ENCODE data around the gene ITPRIPL2.

The ITPRIPL2 gene

DNA sequence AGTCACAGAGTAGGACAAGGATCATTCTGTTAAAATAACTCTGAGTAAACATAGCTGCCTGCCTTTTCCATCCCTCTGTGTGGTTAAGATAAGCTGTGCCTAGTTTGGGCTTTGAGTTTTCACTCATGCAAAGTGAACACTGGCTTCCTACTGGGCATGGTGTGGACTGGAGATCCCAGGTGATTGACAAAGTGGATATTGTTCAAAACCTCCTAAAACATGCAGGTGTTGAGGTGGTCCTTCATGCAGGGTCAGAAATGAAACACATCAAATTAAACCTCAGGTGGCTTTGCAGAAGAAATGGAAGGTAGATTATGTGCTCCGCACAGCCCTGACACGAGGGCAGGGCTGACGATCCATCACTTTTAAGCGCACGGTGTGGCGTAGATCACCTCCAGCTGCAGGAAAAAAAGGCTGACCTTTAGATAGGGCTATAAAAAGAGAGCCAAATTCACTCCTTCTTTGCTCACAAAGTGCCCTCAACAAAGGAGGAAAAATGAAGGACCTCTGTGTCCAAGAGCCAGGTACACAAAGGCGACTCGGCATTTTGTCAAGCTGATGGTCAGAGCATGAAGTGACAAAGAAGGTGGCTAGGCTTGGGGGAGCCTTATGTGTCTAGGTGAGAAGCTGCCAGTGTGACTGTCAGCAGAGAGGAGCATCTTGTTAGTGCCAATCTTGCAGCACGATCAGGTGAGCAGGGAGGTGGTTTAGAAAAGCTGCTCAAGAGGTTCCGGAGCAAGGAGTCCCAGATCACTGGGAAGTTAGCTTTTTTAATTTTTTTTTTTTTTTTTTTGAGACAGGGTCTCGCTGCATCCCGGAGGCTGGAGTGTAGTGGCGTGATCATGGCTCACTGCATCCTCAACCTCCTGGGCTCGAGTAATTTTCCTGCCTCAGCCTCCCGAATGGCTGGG lies 19.9 kb upstream of the ITPRIPL2 start:
- no peaks in the 10 kb centered on the region for H3K36me3 ChIP-seq (ENCODE audit: control insufficient read depth, insufficient read depth, low read length)
- no peaks in the 10 kb centered on the region for H3K4me1 ChIP-seq (ENCODE audit: control insufficient read depth, insufficient read depth, low read length, poor library complexity, severe bottlenecking)
- no peaks in the 10 kb centered on the region for H3K27me3 ChIP-seq (replicated peaks; ENCODE audit: control insufficient read depth, insufficient read depth, low read length, poor library complexity, severe bottlenecking)
- H3K9me3 ChIP-seq (ENCODE audit: control insufficient read depth, low read length), result no peaks in the 10 kb centered on the region
- no peak overlapping the region for H3K4me3 ChIP-seq (ENCODE audit: insufficient read depth, low read depth, low read length, poor library complexity, severe bottlenecking)
- no peak for DNase-seq
- no peak overlapping the region for H3K27ac ChIP-seq (ENCODE audit: insufficient read depth, low read length, poor library complexity, severe bottlenecking)

DNA sequence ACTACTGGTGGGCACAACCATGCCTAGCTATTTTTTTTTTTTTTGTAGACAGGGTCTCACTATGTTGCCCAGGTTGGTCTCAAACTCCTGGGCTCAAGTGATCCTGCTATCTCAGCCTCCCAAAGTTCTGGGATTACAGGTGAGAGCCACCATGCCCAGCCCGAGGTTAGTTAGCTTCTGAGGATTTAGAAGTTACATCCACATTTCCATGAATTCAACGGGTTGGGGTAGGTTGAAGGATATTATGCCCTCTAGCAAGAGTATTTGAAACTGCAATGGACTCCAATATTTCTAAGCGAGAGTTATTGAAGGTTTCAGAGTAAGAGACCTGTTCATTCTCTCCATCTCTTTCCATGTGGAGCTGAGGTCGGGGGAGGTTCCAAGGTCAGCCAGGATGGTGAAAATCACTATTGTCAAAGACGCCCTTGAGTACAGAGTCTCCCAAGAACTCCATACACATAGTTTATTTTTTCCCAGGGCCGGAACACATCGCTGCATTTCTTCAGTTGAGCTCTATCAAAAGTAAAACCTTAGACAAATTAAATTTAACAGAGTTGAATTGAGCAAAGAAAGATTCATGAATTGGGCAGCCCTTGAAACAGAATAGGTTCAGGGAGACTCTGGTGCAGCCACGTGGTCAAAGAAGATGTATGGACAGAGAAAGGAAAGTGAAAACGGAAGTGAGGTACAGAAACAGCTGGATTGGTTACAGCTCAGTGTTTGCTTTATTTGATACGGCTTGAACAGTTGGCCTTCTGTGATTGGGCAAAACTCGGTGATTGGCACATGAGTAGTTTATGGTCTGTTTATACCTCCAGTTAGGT lies 19.0 kb upstream of the ITPRIPL2 start:
- H3K36me3 ChIP-seq (ENCODE audit: control insufficient read depth, insufficient read depth, low read length), result no peaks in the 10 kb centered on the region
- no peak overlapping the region for H3K27ac ChIP-seq (ENCODE audit: insufficient read depth, low read length, poor library complexity, severe bottlenecking)
- H3K9me3 ChIP-seq (ENCODE audit: control insufficient read depth, low read length), result no peaks in the 10 kb centered on the region
- no peak overlapping the region for H3K4me3 ChIP-seq (ENCODE audit: insufficient read depth, low read depth, low read length, poor library complexity, severe bottlenecking)
- no peaks in the 10 kb centered on the region for H3K27me3 ChIP-seq (replicated peaks; ENCODE audit: control insufficient read depth, insufficient read depth, low read length, poor library complexity, severe bottlenecking)
- no peaks in the 10 kb centered on the region for H3K4me1 ChIP-seq (ENCODE audit: control insufficient read depth, insufficient read depth, low read length, poor library complexity, severe bottlenecking)
- DNase-seq, result no peak

DNA sequence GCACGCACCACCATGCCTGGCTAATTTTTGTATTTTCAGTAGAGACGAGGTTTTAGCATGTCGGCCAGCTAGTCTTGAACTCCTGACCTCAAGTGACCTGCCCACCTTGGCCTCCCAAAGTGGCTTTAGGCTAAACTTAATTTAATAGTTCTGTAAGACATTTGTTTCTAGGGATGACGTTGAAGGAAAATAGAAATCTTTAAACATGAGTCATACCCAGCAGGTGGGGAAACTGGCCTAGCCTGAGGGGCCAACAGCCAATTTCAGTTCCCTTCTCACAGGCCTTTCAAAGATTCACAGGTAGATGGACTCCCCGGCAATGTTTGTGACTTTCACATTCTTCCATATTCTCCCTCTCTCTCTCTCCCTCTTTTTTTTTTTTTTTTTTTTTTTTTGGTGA lies 18.1 kb upstream of the ITPRIPL2 start:
- Histone ChIP-seq H3K27ac (ENCODE audit: insufficient read depth, low read length, poor library complexity, severe bottlenecking) (no peak overlapping the region), H3K4me1 (ENCODE audit: control insufficient read depth, insufficient read depth, low read length, poor library complexity, severe bottlenecking) (no peaks in the 10 kb centered on the region), H3K27me3 (replicated peaks; ENCODE audit: control insufficient read depth, insufficient read depth, low read length, poor library complexity, severe bottlenecking) (no peaks in the 10 kb centered on the region), H3K9me3 (ENCODE audit: control insufficient read depth, low read length) (no peaks in the 10 kb centered on the region), H3K36me3 (ENCODE audit: control insufficient read depth, insufficient read depth, low read length) (no peaks in the 10 kb centered on the region), H3K4me3 (ENCODE audit: insufficient read depth, low read depth, low read length, poor library complexity, severe bottlenecking) (no peak overlapping the region)
- DNase-seq, result no peak

DNA sequence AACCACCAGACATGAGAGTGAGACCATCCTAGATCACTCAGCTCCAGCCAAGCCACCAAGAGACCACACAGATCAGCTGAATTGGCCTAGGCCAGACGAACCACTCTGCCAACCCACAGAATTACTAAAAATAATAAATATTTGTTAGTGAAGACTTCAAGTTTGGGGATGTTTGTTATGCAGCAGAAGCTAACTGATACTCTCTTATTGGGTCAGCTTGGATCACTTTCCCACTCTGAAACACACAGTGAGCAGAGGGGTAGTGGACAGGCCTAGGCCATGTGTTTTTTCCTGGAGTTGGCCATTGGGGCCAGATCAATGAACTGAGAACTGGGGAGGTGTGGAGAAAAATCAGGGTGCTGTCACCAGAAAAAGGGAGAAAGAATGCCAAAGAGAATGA lies 15.6 kb upstream of the ITPRIPL2 start:
- Histone ChIP-seq H3K4me1 (ENCODE audit: control insufficient read depth, insufficient read depth, low read length, poor library complexity, severe bottlenecking) (no peaks in the 10 kb centered on the region), H3K27ac (ENCODE audit: insufficient read depth, low read length, poor library complexity, severe bottlenecking) (no peak overlapping the region), H3K36me3 (ENCODE audit: control insufficient read depth, insufficient read depth, low read length) (no peaks in the 10 kb centered on the region)

DNA sequence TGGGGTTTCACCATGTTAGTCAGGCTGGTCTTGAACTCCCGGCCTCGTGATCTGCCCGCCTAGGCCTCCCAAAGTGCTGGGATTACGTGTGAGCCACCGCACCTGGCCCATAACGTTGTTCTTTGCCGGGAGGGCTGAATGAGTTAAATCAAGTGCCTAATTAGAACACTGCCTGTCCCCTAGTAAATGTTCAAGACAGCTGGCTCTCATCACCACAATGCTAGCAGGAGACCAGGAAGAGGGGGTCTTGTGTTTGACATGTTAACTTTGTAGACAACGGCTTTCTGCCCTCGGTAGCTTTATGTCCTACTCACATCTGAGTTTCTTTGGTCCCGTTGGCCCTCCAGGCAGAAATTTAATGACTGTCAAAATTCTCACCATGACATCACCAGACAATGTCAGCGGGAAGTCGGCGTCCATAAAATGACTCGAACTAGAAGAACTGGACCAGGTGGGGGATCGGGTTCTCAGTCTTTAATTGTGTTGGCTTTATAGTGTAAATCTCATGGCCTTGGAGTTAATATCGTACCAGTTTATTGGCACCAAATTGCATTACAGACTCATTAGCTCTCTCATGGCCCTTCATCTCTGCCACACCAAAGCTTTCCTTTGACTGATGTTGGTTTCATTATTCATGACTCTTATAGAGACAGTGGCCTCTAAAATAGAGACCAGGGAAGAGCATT lies 11.4 kb upstream of the ITPRIPL2 start:
- H3K36me3 ChIP-seq (ENCODE audit: control insufficient read depth, insufficient read depth, low read length), result no peaks in the 10 kb centered on the region
- H3K4me3 ChIP-seq (ENCODE audit: insufficient read depth, low read depth, low read length, poor library complexity, severe bottlenecking), result no peak overlapping the region
- no peak overlapping the region for H3K27ac ChIP-seq (ENCODE audit: insufficient read depth, low read length, poor library complexity, severe bottlenecking)
- no peaks in the 10 kb centered on the region for H3K4me1 ChIP-seq (ENCODE audit: control insufficient read depth, insufficient read depth, low read length, poor library complexity, severe bottlenecking)
- DNase-seq, result no peak
- no peaks in the 10 kb centered on the region for H3K27me3 ChIP-seq (replicated peaks; ENCODE audit: control insufficient read depth, insufficient read depth, low read length, poor library complexity, severe bottlenecking)
- no peaks in the 10 kb centered on the region for H3K9me3 ChIP-seq (ENCODE audit: control insufficient read depth, low read length)

More for the DNA sequence above, 15.6 kb upstream of the ITPRIPL2 start:
- H3K9me3 ChIP-seq (ENCODE audit: control insufficient read depth, low read length), result no peaks in the 10 kb centered on the region
- no peak for DNase-seq
- no peak overlapping the region for H3K4me3 ChIP-seq (ENCODE audit: insufficient read depth, low read depth, low read length, poor library complexity, severe bottlenecking)
- no peaks in the 10 kb centered on the region for H3K27me3 ChIP-seq (replicated peaks; ENCODE audit: control insufficient read depth, insufficient read depth, low read length, poor library complexity, severe bottlenecking)

DNA sequence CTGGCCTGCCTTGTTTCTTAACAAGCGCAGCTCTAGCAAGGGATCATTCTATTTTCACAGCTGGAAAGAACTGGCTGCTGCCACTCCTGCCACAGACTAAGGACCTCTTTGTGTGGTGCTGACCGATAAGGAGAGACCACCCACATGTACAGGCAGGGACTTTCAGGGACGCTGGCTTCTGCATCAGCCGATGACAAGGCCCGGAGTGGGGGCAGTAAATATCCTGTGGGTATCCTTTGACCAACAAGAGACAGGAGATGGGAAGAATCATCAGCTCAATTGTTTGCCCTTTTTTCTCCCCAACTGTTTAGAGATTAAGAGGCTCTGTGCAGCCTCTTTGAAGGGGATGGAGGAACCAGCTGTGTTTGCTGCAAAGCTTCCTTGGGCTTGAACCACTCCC lies 9.2 kb upstream of the ITPRIPL2 start:
- peaks cover 3% of the 10 kb centered on the region for H3K27me3 ChIP-seq (replicated peaks; ENCODE audit: control insufficient read depth, insufficient read depth, low read length, poor library complexity, severe bottlenecking)
- H3K4me3 ChIP-seq (ENCODE audit: insufficient read depth, low read depth, low read length, poor library complexity, severe bottlenecking), result no peak overlapping the region
- no peaks in the 10 kb centered on the region for H3K36me3 ChIP-seq (ENCODE audit: control insufficient read depth, insufficient read depth, low read length)
- H3K9me3 ChIP-seq (ENCODE audit: control insufficient read depth, low read length), result no peaks in the 10 kb centered on the region
- no peak for DNase-seq
- H3K27ac ChIP-seq (ENCODE audit: insufficient read depth, low read length, poor library complexity, severe bottlenecking), result no peak overlapping the region
- H3K4me1 ChIP-seq (ENCODE audit: control insufficient read depth, insufficient read depth, low read length, poor library complexity, severe bottlenecking), result no peaks in the 10 kb centered on the region

DNA sequence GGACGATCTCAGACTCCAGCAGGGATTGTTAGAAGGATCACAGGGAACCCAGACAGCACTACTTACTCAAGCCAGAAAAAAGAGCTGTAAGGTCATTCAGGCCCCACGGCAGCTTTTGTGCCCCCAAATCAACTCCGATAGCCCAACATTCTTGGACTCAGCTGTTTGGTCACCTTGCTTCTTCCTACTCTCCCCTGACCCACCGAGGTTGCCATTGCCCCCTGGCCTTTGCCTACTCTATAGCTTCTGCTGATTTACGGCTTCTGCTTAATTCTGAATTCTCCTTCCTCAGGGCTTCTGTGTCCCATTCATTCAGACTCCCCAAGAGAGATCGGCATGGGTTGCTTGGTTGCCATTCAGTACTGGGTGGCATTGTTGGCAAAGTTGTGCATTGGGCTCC lies 8.6 kb upstream of the ITPRIPL2 start:
- Histone ChIP-seq H3K4me3 (ENCODE audit: insufficient read depth, low read depth, low read length, poor library complexity, severe bottlenecking) (no peak overlapping the region), H3K27ac (ENCODE audit: insufficient read depth, low read length, poor library complexity, severe bottlenecking) (no peak overlapping the region), H3K36me3 (ENCODE audit: control insufficient read depth, insufficient read depth, low read length) (no peaks in the 10 kb centered on the region), H3K4me1 (ENCODE audit: control insufficient read depth, insufficient read depth, low read length, poor library complexity, severe bottlenecking) (no peaks in the 10 kb centered on the region), H3K27me3 (replicated peaks; ENCODE audit: control insufficient read depth, insufficient read depth, low read length, poor library complexity, severe bottlenecking) (peaks cover 4% of the 10 kb centered on the region), H3K9me3 (ENCODE audit: control insufficient read depth, low read length) (no peaks in the 10 kb centered on the region)
- DNase-seq, result no peak

DNA sequence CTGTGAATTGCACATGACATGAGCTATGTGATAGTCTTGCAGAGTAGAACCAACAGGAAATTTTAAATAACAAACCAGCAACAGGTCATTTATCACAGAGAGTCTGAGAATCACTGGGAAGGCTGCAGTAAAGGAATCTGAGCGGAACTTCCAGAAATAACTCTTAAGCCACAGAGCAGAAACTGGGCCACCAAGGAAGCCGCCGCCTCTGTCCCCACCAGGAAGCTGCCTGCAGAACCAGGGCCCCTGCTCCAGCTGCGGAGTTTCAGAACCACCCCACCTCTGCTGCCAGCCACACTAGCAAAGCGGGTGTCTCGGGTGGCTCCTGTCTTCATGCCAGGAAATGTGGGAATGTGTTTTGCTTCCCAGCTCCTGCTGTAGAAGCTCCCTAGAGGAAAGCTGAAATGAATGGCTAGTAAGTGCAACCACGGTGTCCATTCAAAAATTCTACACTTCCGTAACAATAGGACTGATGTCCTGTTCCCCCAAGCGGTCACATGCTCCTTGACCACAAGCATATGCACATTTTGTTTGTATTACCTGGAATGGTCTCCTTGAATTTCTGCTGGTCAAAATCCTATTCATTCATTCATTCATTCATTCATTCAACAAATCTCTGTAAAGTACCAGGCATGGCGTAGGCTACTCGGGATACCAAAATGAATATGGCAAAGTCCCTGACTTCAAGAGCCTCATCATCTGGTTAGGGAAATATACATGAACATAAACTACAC lies 7.7 kb upstream of the ITPRIPL2 start:
- Histone ChIP-seq H3K4me1 (ENCODE audit: control insufficient read depth, insufficient read depth, low read length, poor library complexity, severe bottlenecking) (no peaks in the 10 kb centered on the region), H3K27me3 (replicated peaks; ENCODE audit: control insufficient read depth, insufficient read depth, low read length, poor library complexity, severe bottlenecking) (peaks cover 4% of the 10 kb centered on the region), H3K9me3 (ENCODE audit: control insufficient read depth, low read length) (no peaks in the 10 kb centered on the region), H3K36me3 (ENCODE audit: control insufficient read depth, insufficient read depth, low read length) (no peaks in the 10 kb centered on the region), H3K4me3 (ENCODE audit: insufficient read depth, low read depth, low read length, poor library complexity, severe bottlenecking) (no peak overlapping the region), H3K27ac (ENCODE audit: insufficient read depth, low read length, poor library complexity, severe bottlenecking) (no peak overlapping the region)
- no peak for DNase-seq

DNA sequence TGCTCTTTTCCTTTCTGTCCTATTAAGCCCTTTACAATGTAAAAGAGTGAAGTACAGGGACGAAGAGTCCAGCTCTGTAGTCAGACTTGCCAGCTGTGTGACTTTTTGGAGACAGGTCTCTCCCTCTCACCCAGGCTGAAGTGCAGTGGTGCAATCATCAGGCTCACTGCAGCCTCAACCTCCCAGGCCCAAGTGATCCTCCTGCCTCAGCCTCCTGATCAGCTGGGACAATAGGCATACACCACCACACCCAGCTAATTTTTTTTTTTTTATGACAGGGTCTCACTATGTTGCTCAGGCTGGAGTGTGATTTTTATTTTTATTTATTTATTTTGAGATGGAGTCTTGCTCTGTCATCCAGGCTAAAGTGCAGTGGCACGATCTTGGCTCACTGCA lies 7.1 kb upstream of the ITPRIPL2 start:
- Histone ChIP-seq H3K9me3 (ENCODE audit: control insufficient read depth, low read length) (no peaks in the 10 kb centered on the region), H3K4me3 (ENCODE audit: insufficient read depth, low read depth, low read length, poor library complexity, severe bottlenecking) (no peak overlapping the region), H3K4me1 (ENCODE audit: control insufficient read depth, insufficient read depth, low read length, poor library complexity, severe bottlenecking) (no peaks in the 10 kb centered on the region), H3K27ac (ENCODE audit: insufficient read depth, low read length, poor library complexity, severe bottlenecking) (no peak overlapping the region), H3K27me3 (replicated peaks; ENCODE audit: control insufficient read depth, insufficient read depth, low read length, poor library complexity, severe bottlenecking) (peaks cover 4% of the 10 kb centered on the region), H3K36me3 (ENCODE audit: control insufficient read depth, insufficient read depth, low read length) (no peaks in the 10 kb centered on the region)
- DNase-seq, result no peak

Measured in effector memory CD4-positive, alpha-beta T cell (primary cell).